Testis (tissue), 3 donors: Measurements from ENCODE around the gene ITGB4. TPM values are rescaled to one million over a fixed set of nuclear protein-coding genes. Genes with fewer than 3 reads are reported as not detected.

Source experiments
- DNase-seq: peaks from one replicate; pipeline ENCODE4 v3.0.0-alpha.2; 2019
- H3K27ac ChIP-seq, 2 donors: fragments of 200-600 bp; sonication (generic); one replicate each; pipeline ENCODE4 v1.5.1; 2019
- H3K27me3 ChIP-seq: fragments of 200-600 bp; sonication (generic); one replicate; pipeline ENCODE4 v1.5.1; 2019
- H3K36me3 ChIP-seq: fragments of 200-600 bp; sonication (generic); one replicate; pipeline ENCODE4 v1.5.1; 2017; ENCODE audit warnings: low read depth; ENCODE audit errors: missing control alignments
- H3K4me1 ChIP-seq: fragments of 200-600 bp; sonication (generic); one replicate; pipeline ENCODE4 v1.5.1; 2019
- H3K4me3 ChIP-seq, 2 donors: fragments of 200-600 bp; sonication (generic); one replicate each; pipeline ENCODE4 v1.5.1; 2017 to 2019
- H3K9me3 ChIP-seq: fragments of 200-600 bp; sonication (generic); one replicate; pipeline ENCODE4 v1.5.1; 2017
- POLR2A ChIP-seq: fragments of 450-650 bp; IDR thresholded peaks from one replicate; pipeline ENCODE4 v1.6.1; 2017; ENCODE audit warnings: antibody characterized with exemption, mild to moderate bottlenecking, moderate library complexity
- WGBS, 2 donors: methylation state at CpG; one replicate each; pipeline ENCODE4 v1.1.5; 2018; 5-methylcytosine and 5-hydroxymethylcytosine counted together
- intact Hi-C: fragments of 100-400 bp; cut with DNase I; formaldehyde crosslinking; loops from one replicate; pipeline ENCODE4 v1.15.1; 2023; ENCODE audit warnings: low total_unique reads
- polyA plus RNA-seq: library from polyadenylated mRNA; stranded (reverse); fragments of 350-450 nt; fragmentation: Illumina TruSeq; extraction: RNeasy Lipid Tissue Mini Kit (QIAGEN cat#74804); gene quantifications from one replicate; pipeline ENCODE4 v1.2.3, GENCODE V29; 2014; ENCODE audit warnings: low read depth, low replicate concordance; ENCODE audit not compliant: insufficient read depth
- total RNA-seq, 2 donors: library from RNA; depleted of rRNA; stranded (reverse); fragments of >200 nt; gene quantifications; one replicate each; pipeline ENCODE4 v1.2.3, GENCODE V29; 2016
- TF ChIP-seq, protein P1 (sequence below), 3 experiments: fragments of 450-650 bp in 2 of 3; fragments of 200-600 bp in 1 of 3; sonication (generic) in 1 of 3; IDR thresholded peaks; one replicate each; pipeline ENCODE4 v1.5.1; 2016 to 2019; ENCODE audit warnings: antibody characterized with exemption in 3 of 3, mild to moderate bottlenecking in 2 of 3, moderate library complexity in 1 of 3

Gene ITGB4
- total and polyA plus RNA-seq, 3 donors from 2014 or later = 7.6 to 16.4 (median 11.6) TPM

- intact Hi-C loops = no loop called here
- Histone ChIP-seq H3K4me3 (no peak overlapping the region), H3K4me1 (peaks cover 31% of the 10 kb centered on the region), H3K36me3 (no peaks in the 10 kb centered on the region), H3K9me3 (no peaks in the 10 kb centered on the region), H3K27me3 (no peaks in the 10 kb centered on the region), H3K27ac (no peak overlapping the region)
- WGBS, 2 donors = 83 to 84% methylated on average over 7 of the region's 7 CpGs
- no peak for TF ChIP-seq POLR2A
- TF ChIP-seq, protein P1, sequence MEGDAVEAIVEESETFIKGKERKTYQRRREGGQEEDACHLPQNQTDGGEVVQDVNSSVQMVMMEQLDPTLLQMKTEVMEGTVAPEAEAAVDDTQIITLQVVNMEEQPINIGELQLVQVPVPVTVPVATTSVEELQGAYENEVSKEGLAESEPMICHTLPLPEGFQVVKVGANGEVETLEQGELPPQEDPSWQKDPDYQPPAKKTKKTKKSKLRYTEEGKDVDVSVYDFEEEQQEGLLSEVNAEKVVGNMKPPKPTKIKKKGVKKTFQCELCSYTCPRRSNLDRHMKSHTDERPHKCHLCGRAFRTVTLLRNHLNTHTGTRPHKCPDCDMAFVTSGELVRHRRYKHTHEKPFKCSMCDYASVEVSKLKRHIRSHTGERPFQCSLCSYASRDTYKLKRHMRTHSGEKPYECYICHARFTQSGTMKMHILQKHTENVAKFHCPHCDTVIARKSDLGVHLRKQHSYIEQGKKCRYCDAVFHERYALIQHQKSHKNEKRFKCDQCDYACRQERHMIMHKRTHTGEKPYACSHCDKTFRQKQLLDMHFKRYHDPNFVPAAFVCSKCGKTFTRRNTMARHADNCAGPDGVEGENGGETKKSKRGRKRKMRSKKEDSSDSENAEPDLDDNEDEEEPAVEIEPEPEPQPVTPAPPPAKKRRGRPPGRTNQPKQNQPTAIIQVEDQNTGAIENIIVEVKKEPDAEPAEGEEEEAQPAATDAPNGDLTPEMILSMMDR (IDR thresholded peaks at IDR 0.05) = no peak
- DNase-seq = no peak
Measured at GRCh38 chr17:75695141-75695829, 26.0 kb upstream of the ITGB4 start.

DNA sequence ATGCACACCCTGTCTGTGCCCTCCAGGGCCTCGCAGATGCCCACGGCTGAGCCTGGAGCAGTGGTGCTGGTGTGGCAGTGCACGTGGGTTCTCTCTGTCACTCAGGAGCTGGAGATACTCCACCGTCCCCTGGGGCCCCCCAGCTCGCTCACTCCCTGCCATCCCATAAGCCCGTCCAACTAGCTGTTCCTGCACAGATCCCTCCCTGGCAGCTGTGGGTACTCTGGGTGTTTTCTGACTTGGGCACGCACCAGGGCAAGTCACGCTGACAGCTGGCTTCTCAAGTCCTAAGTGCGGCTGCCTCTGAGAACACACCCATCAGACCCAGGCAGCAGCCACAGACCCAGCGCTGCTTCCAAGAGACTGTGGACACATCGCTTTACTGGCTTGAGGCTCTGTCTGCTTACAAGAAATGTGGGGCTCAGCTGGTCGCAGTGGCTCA lies 25.4 kb upstream of the ITGB4 start:
- TF ChIP-seq, protein P1 (IDR thresholded peaks at IDR 0.05) = no peak
- TF ChIP-seq POLR2A = no peak
- H3K27me3 ChIP-seq = no peaks in the 10 kb centered on the region
- intact Hi-C loops = no loop called here
- no peaks in the 10 kb centered on the region for H3K36me3 ChIP-seq
- DNase-seq = no peak
- H3K4me1 ChIP-seq = peaks cover 31% of the 10 kb centered on the region
- WGBS, 2 donors = 95 to 96% methylated on average over 9 to 12 of the region's 12 CpGs
- H3K27ac ChIP-seq = no peak overlapping the region
- no peak overlapping the region for H3K4me3 ChIP-seq
- no peaks in the 10 kb centered on the region for H3K9me3 ChIP-seq

DNA sequence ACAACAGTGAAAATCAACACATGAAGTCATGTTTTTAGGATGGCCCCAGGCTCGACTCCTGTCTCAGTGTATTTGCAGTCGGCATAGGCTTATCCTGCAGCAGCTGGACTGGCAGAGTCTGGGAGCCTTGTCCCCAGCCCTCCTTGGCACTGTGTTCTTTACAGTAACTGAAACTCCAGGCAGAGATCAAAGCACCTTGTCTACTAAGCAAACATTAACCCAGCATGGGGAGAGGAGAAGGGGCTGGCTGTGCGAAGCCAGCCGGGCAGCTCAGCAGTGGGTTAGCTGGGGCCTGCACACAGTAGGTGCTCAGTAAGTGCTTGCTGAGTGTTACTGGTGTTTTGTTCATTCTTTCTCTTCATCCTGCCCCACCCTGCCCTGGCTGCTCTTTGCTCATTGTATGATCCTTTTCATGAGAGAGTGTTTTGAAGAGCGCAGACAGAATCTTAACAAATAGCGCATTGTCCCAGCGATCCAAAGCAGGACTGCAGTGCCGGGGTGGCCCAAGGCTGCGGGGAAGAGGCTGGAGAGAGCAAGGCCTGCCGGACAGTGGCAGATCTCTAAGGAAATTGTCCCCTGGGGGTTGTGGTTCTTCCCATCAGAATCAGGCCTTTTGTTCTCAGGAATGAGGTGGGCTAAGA lies 23.5 kb upstream of the ITGB4 start:
- Histone ChIP-seq H3K36me3 (no peaks in the 10 kb centered on the region), H3K4me3 (no peak overlapping the region), H3K27ac (peak overlapping the region; percentile 39 to 54), H3K27me3 (no peaks in the 10 kb centered on the region), H3K4me1 (peaks cover 29% of the 10 kb centered on the region), H3K9me3 (no peaks in the 10 kb centered on the region)
- no peak for TF ChIP-seq POLR2A
- TF ChIP-seq, protein P1 (IDR thresholded peaks at IDR 0.05) = no peak
- peak; percentile 41 for DNase-seq
- 71 to 75% methylated on average over 10 of the region's 10 CpGs for WGBS, 2 donors
- intact Hi-C loops = no loop called here

DNA sequence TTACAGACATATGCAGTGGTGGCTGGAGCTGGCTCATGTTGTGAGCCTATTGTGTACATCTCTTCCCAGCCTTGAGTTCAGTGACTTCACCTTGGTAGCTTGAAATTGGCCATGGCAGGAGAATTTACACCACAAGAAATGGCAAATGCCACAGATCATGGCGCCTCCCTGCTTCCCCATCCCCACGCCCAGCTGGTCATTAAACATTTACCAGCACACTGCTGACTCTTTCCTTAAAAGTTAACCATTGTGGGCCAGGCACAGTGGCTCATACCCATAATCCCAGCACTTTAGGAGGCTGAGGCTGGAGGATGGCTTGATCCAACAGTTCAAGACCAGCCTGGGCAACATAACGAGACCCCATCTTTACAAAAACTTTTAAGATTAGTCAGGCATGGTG lies 22.6 kb upstream of the ITGB4 start:
- TF ChIP-seq POLR2A = no peak
- TF ChIP-seq, protein P1 (IDR thresholded peaks at IDR 0.05) = no peak
- Histone ChIP-seq H3K4me1 (peaks cover 20% of the 10 kb centered on the region), H3K4me3 (no peak overlapping the region), H3K27me3 (no peaks in the 10 kb centered on the region), H3K9me3 (no peaks in the 10 kb centered on the region), H3K36me3 (no peaks in the 10 kb centered on the region), H3K27ac (peak overlapping the region in 1 of 2 donors; percentile 6)
- whole genome bisulfite sequencing, 2 donors = 94 to 97% methylated on average over 3 of the region's 3 CpGs
- intact Hi-C loops = no loop called here
- DNase-seq = no peak
